ENCODE results near the gene HOXC5.
"Not testable (repeated sequence)": the region's sequence is repeated elsewhere in the genome, so short reads cannot be mapped to it uniquely, and the experiment has no call there.

HOXC5 gene

GRCh38 chr12:54077843-54078242 lies 45.0 kb downstream of the HOXC5 start:
- H3K36me3 ChIP-seq (ENCODE audit: insufficient read depth, low read depth, low read length); H3K4me3 ChIP-seq (ENCODE audit: low read length); H3K9me3 ChIP-seq (ENCODE audit: insufficient read depth, low read depth, low read length); H3K27ac ChIP-seq (ENCODE audit: low read length); H3K9ac ChIP-seq (ENCODE audit: low read depth, low read length): not testable (repeated sequence)
- H3K27me3 ChIP-seq (ENCODE audit: insufficient read depth, low read length) = peaks cover 97% of the 10 kb centered on the region
- H3K4me1 ChIP-seq (ENCODE audit: insufficient read depth, low read length) = peaks cover 14% of the 10 kb centered on the region

GRCh38 chr12:54079115-54079514 lies 46.3 kb downstream of the HOXC5 start:
- Histone ChIP-seq H3K4me1 (ENCODE audit: insufficient read depth, low read length) (peaks cover 14% of the 10 kb centered on the region), H3K27me3 (ENCODE audit: insufficient read depth, low read length) (peaks cover 97% of the 10 kb centered on the region)
- not testable (repeated sequence) for H3K27ac ChIP-seq (ENCODE audit: low read length); H3K4me3 ChIP-seq (ENCODE audit: low read length); H3K36me3 ChIP-seq (ENCODE audit: insufficient read depth, low read depth, low read length); H3K9ac ChIP-seq (ENCODE audit: low read depth, low read length); H3K9me3 ChIP-seq (ENCODE audit: insufficient read depth, low read depth, low read length)

- Histone ChIP-seq H3K4me1 (ENCODE audit: insufficient read depth, low read length) (peaks cover 11% of the 10 kb centered on the region), H3K27me3 (ENCODE audit: insufficient read depth, low read length) (peaks cover 99% of the 10 kb centered on the region)
- H3K9me3 ChIP-seq (ENCODE audit: insufficient read depth, low read depth, low read length); H3K4me3 ChIP-seq (ENCODE audit: low read length); H3K36me3 ChIP-seq (ENCODE audit: insufficient read depth, low read depth, low read length); H3K9ac ChIP-seq (ENCODE audit: low read depth, low read length); H3K27ac ChIP-seq (ENCODE audit: low read length): not testable (repeated sequence)
Measured at GRCh38 chr12:54080008-54080924, 47.4 kb downstream of the HOXC5 start.

GRCh38 chr12:54081053-54081514 lies 48.2 kb downstream of the HOXC5 start:
- not testable (repeated sequence) for H3K9ac ChIP-seq (ENCODE audit: low read depth, low read length); H3K27ac ChIP-seq (ENCODE audit: low read length); H3K36me3 ChIP-seq (ENCODE audit: insufficient read depth, low read depth, low read length); H3K4me3 ChIP-seq (ENCODE audit: low read length); H3K9me3 ChIP-seq (ENCODE audit: insufficient read depth, low read depth, low read length); H3K4me1 ChIP-seq (ENCODE audit: insufficient read depth, low read length)
- peaks cover 99% of the 10 kb centered on the region for H3K27me3 ChIP-seq (ENCODE audit: insufficient read depth, low read length)

GRCh38 chr12:54081581-54082396 lies 48.9 kb downstream of the HOXC5 start:
- H3K27me3 ChIP-seq (ENCODE audit: insufficient read depth, low read length) = peaks cover 99% of the 10 kb centered on the region
- not testable (repeated sequence) for H3K9me3 ChIP-seq (ENCODE audit: insufficient read depth, low read depth, low read length); H3K9ac ChIP-seq (ENCODE audit: low read depth, low read length); H3K27ac ChIP-seq (ENCODE audit: low read length); H3K4me3 ChIP-seq (ENCODE audit: low read length); H3K36me3 ChIP-seq (ENCODE audit: insufficient read depth, low read depth, low read length); H3K4me1 ChIP-seq (ENCODE audit: insufficient read depth, low read length)

GRCh38 chr12:54082397-54082892 lies 49.6 kb downstream of the HOXC5 start:
- Histone ChIP-seq H3K27me3 (ENCODE audit: insufficient read depth, low read length) (peaks cover 99% of the 10 kb centered on the region), H3K4me3 (ENCODE audit: low read length) (no peak overlapping the region), H3K9me3 (ENCODE audit: insufficient read depth, low read depth, low read length) (no peaks in the 10 kb centered on the region)

More at GRCh38 chr12:54082397-54082892, 49.6 kb downstream of the HOXC5 start:
- no peaks in the 10 kb centered on the region; the same call in 1 of the 2 replicates for H3K4me1 ChIP-seq (ENCODE audit: insufficient read depth, low read length)
- no peak overlapping the region for H3K9ac ChIP-seq (ENCODE audit: low read depth, low read length)
- H3K36me3 ChIP-seq (ENCODE audit: insufficient read depth, low read depth, low read length) = no peaks in the 10 kb centered on the region
- H3K27ac ChIP-seq (ENCODE audit: low read length) = no peak overlapping the region
